K562 (cell line): Measurements from ENCODE around the gene CERS4. TPM values are rescaled to one million over a fixed set of nuclear protein-coding genes. Genes with fewer than 3 reads are reported as not detected.
A peak's percentile ranks its signal among the peaks of the same experiment; 100 is the strongest.

Experiments used
- ADNP ChIP-seq: fragments of 200-800 bp; sonication (Bioruptor generic); IDR thresholded peaks from 2 replicates; pipeline ENCODE4 v1.6.1; 2016; ENCODE audit warnings: missing genetic modification characterization, missing compliant biosample characterization
- CBFA2T2 ChIP-seq: fragments of 450-650 bp; conservative IDR thresholded peaks from 2 replicates; pipeline ENCODE4 v1.6.1; 2017; ENCODE audit warnings: mild to moderate bottlenecking
- ELF2 ChIP-seq: fragments of 250-450 bp; sonication (Bioruptor Pico); IDR thresholded peaks from 2 replicates; pipeline ENCODE4 v1.5.0; 2021; ENCODE audit warnings: mild to moderate bottlenecking
- EWSR1 ChIP-seq: fragments of 450-650 bp; IDR thresholded peaks from 2 replicates; pipeline ENCODE4 v1.6.1; 2018; ENCODE audit warnings: borderline replicate concordance, mild to moderate bottlenecking, low read depth, moderate library complexity; ENCODE audit not compliant: partially characterized antibody
- HMG20B ChIP-seq: fragments of 250-450 bp; sonication (Bioruptor Pico); IDR thresholded peaks from 2 replicates; pipeline ENCODE4 v1.5.0; 2021; ENCODE audit warnings: mild to moderate bottlenecking
- HNRNPK ChIP-seq: fragments of 200-400 bp; formaldehyde crosslinking; IDR thresholded peaks from one replicate; pipeline ENCODE4 v1.6.1; 2018; ENCODE audit warnings: mild to moderate bottlenecking, low read depth, low read length; ENCODE audit not compliant: poor library complexity, severe bottlenecking
- ILF3 ChIP-seq: fragments of 450-650 bp; IDR thresholded peaks from 2 replicates; pipeline ENCODE4 v1.6.1; 2018; ENCODE audit warnings: antibody characterized with exemption, mild to moderate bottlenecking, moderate library complexity, borderline replicate concordance
- KDM1A ChIP-seq, 2 experiments: fragments of 450-650 bp; IDR thresholded peaks; 2 replicates each; pipeline ENCODE4 v1.6.1; 2016; ENCODE audit warnings: mild to moderate bottlenecking in 2 of 2
- KDM2B ChIP-seq: fragments of 250-450 bp; sonication (Bioruptor Pico); IDR thresholded peaks from 2 replicates; pipeline ENCODE4 v1.8.0; 2021; ENCODE audit warnings: mild to moderate bottlenecking, moderate library complexity
- MTF1 ChIP-seq: fragments of 250-450 bp; sonication (Bioruptor Pico); IDR thresholded peaks from 2 replicates; pipeline ENCODE4 v1.9.0; 2021; ENCODE audit warnings: moderate library complexity, mild to moderate bottlenecking, inconsistent platforms, borderline replicate concordance
- POLR2H ChIP-seq: IDR thresholded peaks from 2 replicates; pipeline ENCODE4 v1.6.1; 2016; ENCODE audit warnings: missing genetic modification characterization, low read depth, mild to moderate bottlenecking, control low read depth, missing compliant biosample characterization, moderate library complexity
- PTBP1 ChIP-seq: fragments of 200-400 bp; formaldehyde crosslinking; IDR thresholded peaks from 2 replicates; pipeline ENCODE4 v1.6.1; 2017; ENCODE audit warnings: low read depth, low read length
- RBM25 ChIP-seq: fragments of 200-400 bp; formaldehyde crosslinking; IDR thresholded peaks from 2 replicates; pipeline ENCODE4 v1.6.1; 2018; ENCODE audit warnings: low read length, low read depth, moderate library complexity; ENCODE audit not compliant: severe bottlenecking
- RCOR1 ChIP-seq, 2 experiments: IDR thresholded peaks; 2 replicates each; pipeline ENCODE4 v1.6.1; 2012; ENCODE audit warnings: low read depth in 2 of 2, low read length in 2 of 2, borderline replicate concordance in 1 of 2, improper control_type of control experiment in 1 of 2
- SREBF1 ChIP-seq: fragments of 150-350 bp; IDR thresholded peaks from 2 replicates; pipeline ENCODE4 v1.6.1; 2014; ENCODE audit warnings: antibody characterized with exemption, low read depth, low read length, borderline replicate concordance
- STAT5B ChIP-seq: fragments of 250-450 bp; sonication (Bioruptor Pico); IDR thresholded peaks from 2 replicates; pipeline ENCODE4 v1.8.0; 2021; ENCODE audit warnings: mild to moderate bottlenecking, inconsistent platforms
- TEAD4 ChIP-seq, 2 experiments: sonication (generic) in 1 of 2; formaldehyde crosslinking in 1 of 2; IDR thresholded peaks; 2 replicates each; pipeline versions ENCODE4 v1.6.1 to v1.8.0; 2012 to 2022; ENCODE audit warnings: borderline replicate concordance in 1 of 2, inconsistent platforms in 1 of 2, low read length in 1 of 2, mild to moderate bottlenecking in 1 of 2, missing genetic modification reagents in 1 of 2
- ZNF76 ChIP-seq: fragments of 250-450 bp; sonication (Bioruptor Pico); IDR thresholded peaks from 2 replicates; pipeline ENCODE4 v1.4.0; 2020; ENCODE audit warnings: mild to moderate bottlenecking, moderate library complexity, borderline replicate concordance
- polyA plus RNA-seq, 8 experiments: library from polyadenylated mRNA; depleted of rRNA in 4 of 8; stranded (reverse) in 5 of 8; unstranded in 3 of 8; fragments of >200 nt; fragmentation: Nextera tagmentation in 2 of 8; fragmentation: Illumina TruSeq in 1 of 8; extraction: Ambion mirVana in 2 of 8; extraction: Trizol in 1 of 8; gene quantifications; 2 replicates each; pipeline versions ENCODE4 v1.2.1 to v1.2.3, GENCODE V29; 2011 to 2014; ENCODE audit warnings: inconsistent platforms in 1 of 8, missing spikeins in 1 of 8
- total RNA-seq, 7 experiments: library from RNA; depleted of rRNA in 6 of 7; stranded (reverse); fragments of >200 nt in 6 of 7; fragmentation: Illumina TruSeq in 2 of 7; extraction: Trizol in 2 of 7; gene quantifications; 2 replicates each; pipeline versions ENCODE4 v1.2.1 to v1.2.3, GENCODE V29; 2011 to 2021; ENCODE audit warnings: low replicate concordance in 1 of 7

The CERS4 gene
- total and polyA plus RNA-seq, 9 of the 15 experiments (the other 6 are each of a cell fraction or from before 2014, with no cell fraction given): 0.14 to 4.4 (median 2.9) TPM; not detected in 1

DNA sequence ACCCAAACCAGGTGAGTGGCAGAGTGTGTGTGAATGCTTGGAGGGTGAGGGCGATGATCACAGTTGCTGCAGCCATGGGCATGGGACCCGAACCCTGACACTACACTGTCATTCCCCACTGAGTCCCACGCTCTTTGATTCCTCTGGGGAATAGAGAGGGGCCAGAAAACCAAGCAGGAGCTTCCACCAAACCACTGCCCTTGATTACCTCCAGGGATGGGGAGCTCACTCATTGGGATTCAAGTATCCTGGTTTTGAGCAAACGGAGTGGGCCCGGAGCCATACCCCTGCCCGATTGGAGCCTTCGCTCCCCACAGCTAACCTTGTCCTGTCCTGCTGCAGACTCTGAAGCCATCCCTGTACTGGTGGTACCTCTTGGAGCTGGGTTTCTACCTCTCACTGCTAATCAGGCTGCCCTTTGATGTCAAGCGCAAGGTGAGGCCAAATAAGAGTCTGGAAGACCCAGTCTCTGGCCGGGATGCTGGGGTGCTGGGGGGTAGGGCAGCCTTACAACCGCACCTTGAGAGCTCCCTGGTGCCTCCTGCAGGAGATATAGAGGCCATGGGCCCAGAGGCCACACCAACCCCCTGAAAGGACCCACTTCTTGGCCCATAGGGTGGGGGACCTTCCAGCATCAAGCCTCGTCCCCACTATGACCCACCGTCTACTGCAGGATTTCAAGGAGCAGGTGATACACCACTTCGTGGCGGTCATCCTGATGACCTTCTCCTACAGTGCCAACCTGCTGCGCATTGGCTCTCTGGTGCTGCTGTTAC is 47.3 kb downstream of the CERS4 start (continued):
- no peak for TF ChIP-seq ZNF76
- TF ChIP-seq POLR2H: no peak
- TF ChIP-seq RBM25: peak; percentile 60
- no peak for TF ChIP-seq ELF2 (CRISPR knock-in tag)
- no peak for TF ChIP-seq HMG20B (CRISPR knock-in tag)
- TF ChIP-seq RCOR1 (IDR thresholded peaks at IDR 0.05; ENCODE audit: borderline replicate concordance in 1 of 2, low read depth in 2 of 2, low read length in 2 of 2): 0 out of 4 replicates have a peak, but pooled peaks of 1 of the 2 experiments have one; percentile 25
- TF ChIP-seq ILF3: no peak
- peak; percentile 59; the same call in 1 of the 2 replicates for TF ChIP-seq ADNP (tag)
- no peak for TF ChIP-seq STAT5B (CRISPR knock-in tag)
- TF ChIP-seq CBFA2T2: no peak
- TF ChIP-seq SREBF1: no peak
- no peak for TF ChIP-seq HNRNPK
- no peak for TF ChIP-seq MTF1 (CRISPR knock-in tag)
- TF ChIP-seq TEAD4 (IDR thresholded peaks at IDR 0.05; ENCODE audit: low read length): no peak
- no peak for TF ChIP-seq TEAD4 (CRISPR knock-in tag; IDR thresholded peaks at IDR 0.05; ENCODE audit: borderline replicate concordance)
- TF ChIP-seq KDM1A (IDR thresholded peaks at IDR 0.05): peak in 1 of 2 experiments; percentile 42; a peak in 2 of 4 replicates
- TF ChIP-seq KDM2B (CRISPR knock-in tag): no peak
- TF ChIP-seq PTBP1: 0 out of 2 replicates have a peak, but pooled peaks have one; percentile 19
- no peak for TF ChIP-seq EWSR1
